ENCODE measurements around the gene SEC14L2.

Gene SEC14L2

DNA sequence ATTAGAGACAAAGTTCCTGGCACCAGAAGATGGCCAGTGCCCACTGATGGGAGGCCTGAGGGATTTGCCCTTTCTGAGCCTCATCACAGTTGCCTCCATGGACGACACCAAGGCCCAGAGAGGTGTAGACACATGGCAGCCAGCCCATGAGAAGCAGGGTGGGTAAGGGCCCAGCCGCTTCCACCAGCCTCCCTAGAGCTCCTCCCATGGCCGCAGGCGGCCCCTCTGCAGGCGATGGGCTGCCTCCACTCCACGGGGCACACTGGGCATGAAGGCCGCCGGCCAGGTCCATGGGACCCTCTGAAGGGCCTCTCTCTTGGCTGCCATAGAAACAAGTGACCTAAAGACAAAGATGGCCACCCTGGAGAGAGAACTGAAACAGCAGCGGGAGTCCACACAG, 25.5 kb upstream of the SEC14L2 start:
- H3K4me3 ChIP-seq (ENCODE audit: low read depth, low read length): no peak overlapping the region
- H3K27ac ChIP-seq: no peak overlapping the region
- TF ChIP-seq CTCF (IDR thresholded peaks at IDR 0.05; ENCODE audit: low read depth, low read length, missing control alignments): no peak
- DNase-seq: no peak
- H3K36me3 ChIP-seq (replicated peaks): no peaks in the 10 kb centered on the region
- in situ Hi-C loops (cut with HindIII; ENCODE audit: low pct_ligation_motif_present, low sequenced_read_pairs): no loop called here
- no peaks in the 10 kb centered on the region for H3K27me3 ChIP-seq (replicated peaks)

DNA sequence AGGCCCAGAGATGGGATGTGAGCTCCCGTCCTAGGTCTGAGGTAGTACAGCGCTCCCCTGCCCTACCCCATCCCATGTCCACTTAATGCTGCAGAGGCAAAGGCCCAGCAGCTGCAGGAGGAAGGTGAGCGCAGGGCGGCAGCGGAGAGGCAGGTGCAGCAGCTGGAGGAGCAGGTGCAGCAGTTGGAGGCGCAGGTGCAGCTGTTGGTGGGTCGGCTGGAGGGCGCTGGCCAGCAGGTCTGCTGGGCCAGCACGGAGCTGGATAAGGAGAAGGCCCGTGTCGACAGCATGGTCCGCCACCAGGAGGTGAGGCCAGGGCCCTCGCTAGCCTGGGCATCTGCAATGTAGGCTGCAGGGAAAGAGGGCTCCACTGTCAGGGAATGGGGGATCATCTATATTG, 24.8 kb upstream of the SEC14L2 start:
- in situ Hi-C loops (cut with HindIII; ENCODE audit: low pct_ligation_motif_present, low sequenced_read_pairs): no loop called here
- H3K27me3 ChIP-seq (replicated peaks): no peaks in the 10 kb centered on the region
- no peak overlapping the region for H3K27ac ChIP-seq
- no peaks in the 10 kb centered on the region for H3K36me3 ChIP-seq (replicated peaks)
- DNase-seq: no peak
- TF ChIP-seq CTCF (IDR thresholded peaks at IDR 0.05; ENCODE audit: low read depth, low read length, missing control alignments): no peak
- H3K4me3 ChIP-seq (ENCODE audit: low read depth, low read length): no peak overlapping the region

DNA sequence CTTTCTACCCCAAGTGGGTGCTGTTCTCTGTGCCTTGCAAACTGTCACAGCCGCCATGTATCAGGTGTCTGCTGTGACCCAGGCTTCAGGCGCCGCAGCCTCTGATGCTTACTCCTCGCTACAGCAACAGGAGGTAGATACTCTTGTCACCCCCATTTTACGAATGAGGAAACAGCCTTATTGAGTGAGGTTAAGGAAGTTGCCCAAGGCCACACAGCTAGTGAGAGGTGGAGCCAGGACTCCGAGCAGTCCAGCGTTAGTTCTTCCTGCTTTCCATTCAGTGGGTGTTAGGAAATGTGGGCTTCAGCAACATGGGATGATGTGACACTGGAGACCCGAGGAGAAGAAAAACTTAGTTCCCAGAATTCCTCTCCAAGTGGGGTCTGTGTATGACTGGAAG, 23.9 kb upstream of the SEC14L2 start:
- no peak for DNase-seq
- Histone ChIP-seq H3K36me3 (replicated peaks) (peaks cover 6% of the 10 kb centered on the region), H3K4me3 (ENCODE audit: low read depth, low read length) (no peak overlapping the region), H3K27me3 (replicated peaks) (no peaks in the 10 kb centered on the region), H3K27ac (no peak overlapping the region)
- TF ChIP-seq CTCF (IDR thresholded peaks at IDR 0.05; ENCODE audit: low read depth, low read length, missing control alignments): no peak
- in situ Hi-C loops (cut with HindIII; ENCODE audit: low pct_ligation_motif_present, low sequenced_read_pairs): no loop called here

GRCh38 chr22:30373331-30374325, 23.2 kb upstream of the SEC14L2 start:
- no peaks in the 10 kb centered on the region for H3K27me3 ChIP-seq (replicated peaks)
- peaks cover 7% of the 10 kb centered on the region for H3K36me3 ChIP-seq (replicated peaks)
- no peak for DNase-seq
- in situ Hi-C loops (cut with HindIII; ENCODE audit: low pct_ligation_motif_present, low sequenced_read_pairs): no loop called here
- no peak for TF ChIP-seq CTCF (IDR thresholded peaks at IDR 0.05; ENCODE audit: low read depth, low read length, missing control alignments)
- H3K27ac ChIP-seq: no peak overlapping the region
- no peak overlapping the region for H3K4me3 ChIP-seq (ENCODE audit: low read depth, low read length)

- DNase-seq: no peak
- no peak overlapping the region for H3K27ac ChIP-seq
- in situ Hi-C loops (cut with HindIII; ENCODE audit: low pct_ligation_motif_present, low sequenced_read_pairs): no loop called here
- peaks cover 17% of the 10 kb centered on the region for H3K36me3 ChIP-seq (replicated peaks)
- no peak for TF ChIP-seq CTCF (IDR thresholded peaks at IDR 0.05; ENCODE audit: low read depth, low read length, missing control alignments)
- no peak overlapping the region for H3K4me3 ChIP-seq (ENCODE audit: low read depth, low read length)
- H3K27me3 ChIP-seq (replicated peaks): no peaks in the 10 kb centered on the region
Observed at GRCh38 chr22:30375312-30375849, 21.4 kb upstream of the SEC14L2 start.
